ENCODE measurements around the gene LINC00237. TPM values are rescaled to one million over a fixed set of nuclear protein-coding genes. Genes with fewer than 3 reads are reported as not detected.
A peak's percentile ranks its signal among the peaks of the same experiment; 100 is the strongest.

LINC00237 gene
- total and polyA plus RNA-seq, 2 of the 8 experiments (the other 6 are each of a cell fraction or from before 2014, with no cell fraction given): 0.28 to 1.4 TPM

DNA sequence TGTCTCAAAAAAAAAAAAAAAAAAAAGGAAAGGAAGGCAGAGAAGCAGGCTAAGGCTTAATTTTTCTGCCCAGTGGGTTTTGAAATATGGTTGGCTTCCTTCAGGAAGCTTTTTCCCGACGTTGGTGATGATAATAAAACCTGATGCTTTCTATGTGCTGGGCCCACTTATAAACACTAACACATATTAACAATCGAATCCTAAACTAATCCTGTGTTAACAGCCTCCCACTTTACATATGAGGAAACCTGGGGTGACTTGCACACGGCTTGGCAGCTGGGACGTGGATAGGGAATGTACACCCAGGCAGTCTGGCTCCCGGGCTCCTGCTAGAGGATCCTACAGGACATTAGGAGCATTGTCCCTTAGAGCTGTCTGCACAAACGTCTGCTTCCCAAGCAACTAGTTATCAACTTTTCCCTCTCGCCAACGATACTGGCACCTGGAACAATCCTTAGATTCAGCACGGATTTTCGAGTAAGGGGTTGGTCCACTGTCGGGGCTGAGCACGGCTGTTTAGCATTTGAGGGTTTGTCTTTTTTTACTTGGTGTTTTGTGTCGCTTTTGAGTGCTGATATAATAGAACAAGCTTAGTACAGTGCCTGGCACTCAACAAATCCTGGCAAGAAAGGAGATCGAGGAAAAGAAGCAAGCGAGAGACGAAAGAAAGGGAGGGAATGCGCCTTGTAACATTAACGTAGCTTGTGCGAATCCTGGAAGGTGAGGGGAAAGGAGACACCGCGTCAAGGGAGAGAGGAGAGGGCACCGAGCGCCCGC lies 19.1 kb upstream of the LINC00237 start:
- ChIA-PET CTCF (ENCODE audit: partially characterized antibody) (interaction anchor here (0.6 to 2.7 kb wide), 10 partner anchors 10 to 265 kb away, joined by 3 to 14 read pairs (median 4); no protein-coding TSS in a partner anchor), POLR2A (ENCODE audit: partially characterized antibody) (interaction anchor here (0.7 to 2.7 kb wide), 7 partner anchors 10 to 110 kb away, joined by 3 to 20 read pairs (median 5); partner anchors contain the start of gene LINC00237)
- no peaks in the 10 kb centered on the region for H3K27me3 ChIP-seq (replicated peaks in 1 of 4; ENCODE audit: control insufficient read depth in 3 of 4, extremely low read depth in 1 of 4, insufficient read depth in 3 of 4, low read length in 3 of 4)
- WGBS, 2 experiments (ENCODE audit: extremely low coverage in 1 of 2, insufficient coverage in 1 of 2, insufficient read length in 1 of 2, insufficient replicate concordance in 2 of 2, low coverage in 1 of 2, low lambda C conversion rate in 2 of 2, missing lambda C conversion rate in 1 of 2): 23% methylated on average over 20 of the region's 25 CpGs; no CpG with 5 or more reads in 1 of the 2 experiments
- TF ChIP-seq SIN3A (conservative IDR thresholded peaks at IDR 0.05 in 1 of 2, IDR thresholded peaks at IDR 0.05 in 1 of 2; ENCODE audit: low read depth in 1 of 2, low read length in 2 of 2) (no peak), TAF1 (IDR thresholded peaks at IDR 0.05; ENCODE audit: low read depth, low read length) (peak; percentile 57; the same call in 1 of the 2 replicates), KDM4A (IDR thresholded peaks at IDR 0.05; ENCODE audit: low read depth, low read length, severe bottlenecking) (peak; percentile 25), ASH2L (IDR thresholded peaks at IDR 0.05; ENCODE audit: low read length) (peak; percentile 13), CBX8 (IDR thresholded peaks at IDR 0.05; ENCODE audit: borderline replicate concordance, low read depth, low read length) (no peak), RAD21 (IDR thresholded peaks at IDR 0.05 in 1 of 2, conservative IDR thresholded peaks at IDR 0.05 in 1 of 2; ENCODE audit: low read depth in 2 of 2, low read length in 2 of 2) (0 out of 4 replicates have a peak, but pooled peaks of 1 of the 2 experiments have one; percentile 4), POLR2A (IDR thresholded peaks at IDR 0.05; ENCODE audit: control extremely low read depth in 1 of 2, low read depth in 2 of 2, low read length in 2 of 2) (peak in 1 of 2 experiments; percentile 51; a peak in 1 of 3 replicates), SRF (IDR thresholded peaks at IDR 0.05; ENCODE audit: low read depth, low read length) (no peak), POLR2AphosphoS5 (IDR thresholded peaks at IDR 0.05; ENCODE audit: low read depth, low read length) (peak; percentile 58; the same call in 1 of the 2 replicates)
- TF ChIP-seq, protein P1, sequence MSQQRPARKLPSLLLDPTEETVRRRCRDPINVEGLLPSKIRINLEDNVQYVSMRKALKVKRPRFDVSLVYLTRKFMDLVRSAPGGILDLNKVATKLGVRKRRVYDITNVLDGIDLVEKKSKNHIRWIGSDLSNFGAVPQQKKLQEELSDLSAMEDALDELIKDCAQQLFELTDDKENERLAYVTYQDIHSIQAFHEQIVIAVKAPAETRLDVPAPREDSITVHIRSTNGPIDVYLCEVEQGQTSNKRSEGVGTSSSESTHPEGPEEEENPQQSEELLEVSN (IDR thresholded peaks at IDR 0.05): peak; percentile 72; the same call in 1 of the 2 replicates
- FAIRE-seq (no peak), DNase-seq (ENCODE audit: low read depth in 1 of 2, low spot score in 2 of 2) (no peak)
- peaks cover 6% of the 10 kb centered on the region for H3K23me2 ChIP-seq (ENCODE audit: low read depth, low read length)
- H3K79me2 ChIP-seq (ENCODE audit: control insufficient read depth in 1 of 2, insufficient read depth in 2 of 2, low read length in 2 of 2): peaks cover 0 to 34% of the 10 kb centered on the region in 2 experiments; a peak in 2 of 4 replicates
- peak overlapping the region; percentile 61 for H2AFZ ChIP-seq (ENCODE audit: low read length)
- no peaks in the 10 kb centered on the region for H4K20me1 ChIP-seq (replicated peaks in 1 of 2; ENCODE audit: control insufficient read depth in 1 of 2, insufficient read depth in 2 of 2, low read length in 2 of 2)
- H3K36me3 ChIP-seq (ENCODE audit: control insufficient read depth in 2 of 4, insufficient read depth in 4 of 4, low read length in 3 of 4): no peaks in the 10 kb centered on the region
- no peak overlapping the region for H3K23ac ChIP-seq (ENCODE audit: insufficient read length)
- H2BK15ac ChIP-seq (ENCODE audit: low read length): peak overlapping the region; percentile 12; the same call in 1 of the 2 replicates
- H3K4me2 ChIP-seq (ENCODE audit: insufficient read depth in 1 of 2, low read depth in 2 of 2, low read length in 2 of 2): peak overlapping the region; percentile 84 to 90
- H3K9me3 ChIP-seq (ENCODE audit: insufficient read depth in 2 of 2, low read depth in 1 of 2, low read length in 1 of 2): peaks cover 0 to 3% of the 10 kb centered on the region in 2 experiments; a peak in 1 of 4 replicates
- H2BK5ac ChIP-seq (ENCODE audit: low read depth, low read length): 0 out of 2 replicates have a peak overlapping the region, but pooled peaks have one; percentile 3
- peaks cover 2 to 7% (median 5%) of the 10 kb centered on the region in 4 experiments; a peak in 5 of 7 replicates for H3K4me1 ChIP-seq (replicated peaks in 1 of 4; ENCODE audit: control insufficient read depth in 3 of 4, insufficient read depth in 4 of 4, low read length in 3 of 4)
- peak overlapping the region; percentile 44 for H4K91ac ChIP-seq (replicated peaks; ENCODE audit: insufficient read length, low read length)
- H3K27ac ChIP-seq (ENCODE audit: low read depth, low read length): no peak overlapping the region
- peak overlapping the region; percentile 64 for H4K5ac ChIP-seq (ENCODE audit: insufficient read length, low read depth, low read length)
- no peak overlapping the region for H2AK5ac ChIP-seq (ENCODE audit: low read depth, low read length)
- H3K9ac ChIP-seq (replicated peaks in 1 of 4; ENCODE audit: extremely low read depth in 1 of 4, low read depth in 3 of 4, low read length in 3 of 4): peak overlapping the region in 3 of 4 experiments; percentile 25 to 59 (median 27); a peak in 5 of 7 replicates
- H2BK12ac ChIP-seq (ENCODE audit: low read depth, low read length): no peak overlapping the region
- H3K79me1 ChIP-seq (ENCODE audit: low read depth, low read length): peaks cover 4% of the 10 kb centered on the region; the same call in 1 of the 2 replicates
- H4K8ac ChIP-seq (ENCODE audit: extremely low read depth, insufficient read depth, low read length): peak overlapping the region; percentile 16; the same call in 1 of the 2 replicates
- H3K56ac ChIP-seq (replicated peaks; ENCODE audit: insufficient read length, low read depth, low read length): no peak overlapping the region
- peak overlapping the region; percentile 42 to 61 (median 53); a peak in 7 of 8 replicates for H3K4me3 ChIP-seq (ENCODE audit: extremely low read depth in 1 of 4, insufficient read depth in 2 of 4, low read depth in 3 of 4, low read length in 4 of 4)
- H3K14ac ChIP-seq (ENCODE audit: insufficient read length): no peak overlapping the region
- no peak overlapping the region for H2BK20ac ChIP-seq (ENCODE audit: low read length)
- H3K4ac ChIP-seq (replicated peaks; ENCODE audit: insufficient read length, low read depth, low read length): peak overlapping the region; percentile 74
- H2BK120ac ChIP-seq (replicated peaks; ENCODE audit: low read depth, low read length): peak overlapping the region; percentile 29
- peak overlapping the region; percentile 44 for H3K18ac ChIP-seq (ENCODE audit: extremely low read depth, low read length)
